Ramos (cell line): ENCODE data around the gene ATRNL1.
"Not testable (repeated sequence)": the region's sequence is repeated elsewhere in the genome, so short reads cannot be mapped to it uniquely, and the experiment has no call there.

ENCODE experiments used
- in situ Hi-C: fragments of 300-500 bp; cut with MboI; formaldehyde crosslinking; loops from one replicate; pipeline ENCODE4 v1.14.3; 2022; ENCODE audit warnings: low sequenced_read_pairs; ENCODE audit not compliant: unreplicated experiment

ATRNL1 gene

DNA sequence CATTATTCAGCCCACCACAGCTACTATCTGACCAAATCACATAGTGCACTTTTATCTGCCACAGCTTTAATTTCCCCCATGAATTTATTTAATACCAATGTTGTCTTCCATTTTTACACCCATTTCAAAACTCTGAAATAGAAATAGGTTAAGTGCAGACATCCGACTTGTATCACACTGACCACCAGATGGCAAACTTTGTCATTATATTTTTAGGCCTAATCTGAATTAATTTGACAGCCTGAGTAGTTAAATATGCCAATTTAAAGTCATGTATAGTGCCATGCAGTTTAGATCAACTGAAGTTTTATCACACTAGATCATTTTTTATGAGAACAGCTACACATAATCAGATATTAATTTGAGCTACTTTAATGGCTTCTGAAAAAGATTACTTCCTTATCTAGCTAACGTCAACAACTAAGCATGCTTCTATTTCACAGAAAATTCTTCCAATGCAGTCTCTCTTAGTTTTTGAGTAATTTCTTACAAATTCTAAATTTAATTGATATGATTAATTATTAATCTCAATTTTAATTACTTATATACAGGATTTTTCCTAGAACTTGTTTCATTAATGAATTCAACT lies 613.4 kb downstream of the ATRNL1 start:
- in situ Hi-C loops = no loop called here

DNA sequence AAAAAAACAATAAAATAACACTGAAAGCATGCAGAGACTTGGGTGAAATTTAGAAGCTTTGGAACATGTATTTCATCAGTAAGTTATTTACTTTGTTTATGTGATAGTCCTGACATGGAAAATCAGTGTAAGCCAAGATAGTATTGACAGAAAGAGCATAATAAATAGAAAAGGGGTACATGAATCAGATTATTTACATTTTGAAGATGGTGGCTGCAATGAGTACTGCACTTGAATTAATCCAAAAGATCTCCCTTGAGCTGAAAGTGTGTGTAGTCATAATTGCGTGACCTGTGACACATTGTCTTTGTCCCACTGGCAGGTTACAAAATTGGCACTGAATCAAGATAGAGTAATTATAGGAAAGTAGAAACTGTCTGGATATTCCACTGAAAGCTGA lies 617.0 kb downstream of the ATRNL1 start:
- in situ Hi-C loops = no loop called here

DNA sequence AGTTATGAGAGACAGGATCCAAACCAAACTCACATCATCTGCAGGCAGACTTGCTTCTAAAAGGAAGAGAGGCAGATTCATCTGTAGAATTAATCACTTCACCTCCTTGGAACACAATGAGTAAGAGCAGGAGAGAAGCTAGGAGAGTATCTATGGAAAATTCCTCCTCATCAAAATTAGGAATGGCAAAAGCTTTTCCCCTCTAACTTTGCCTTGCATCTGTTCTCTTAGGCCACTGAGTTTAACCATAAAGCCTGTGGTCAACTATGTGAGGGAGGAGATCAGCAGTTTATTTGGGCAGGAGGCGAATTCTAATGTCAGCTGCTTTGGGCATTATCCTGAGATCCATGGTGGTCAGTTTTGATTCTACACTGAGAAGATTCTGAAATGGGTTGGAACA lies 618.1 kb downstream of the ATRNL1 start:
- in situ Hi-C loops = no loop called here

DNA sequence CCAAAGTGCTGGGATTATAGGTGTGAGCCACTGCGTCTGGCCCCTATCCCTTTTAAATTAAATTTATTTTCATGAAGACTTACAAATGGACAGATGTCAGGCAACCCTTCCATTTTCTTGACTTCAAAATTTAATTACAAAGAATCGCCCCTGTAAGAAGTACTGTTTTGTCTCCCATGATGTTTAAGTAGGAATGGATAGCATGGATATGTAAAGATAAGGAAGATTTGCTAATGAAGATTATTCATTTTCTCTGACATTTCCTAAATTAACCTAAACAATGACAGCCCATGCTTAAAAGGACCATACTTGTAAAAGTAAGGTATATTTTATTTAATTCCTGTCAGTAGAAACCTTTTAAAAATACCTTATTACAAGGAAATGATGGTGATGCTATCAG lies 627.0 kb downstream of the ATRNL1 start:
- in situ Hi-C loops = no loop called here

DNA sequence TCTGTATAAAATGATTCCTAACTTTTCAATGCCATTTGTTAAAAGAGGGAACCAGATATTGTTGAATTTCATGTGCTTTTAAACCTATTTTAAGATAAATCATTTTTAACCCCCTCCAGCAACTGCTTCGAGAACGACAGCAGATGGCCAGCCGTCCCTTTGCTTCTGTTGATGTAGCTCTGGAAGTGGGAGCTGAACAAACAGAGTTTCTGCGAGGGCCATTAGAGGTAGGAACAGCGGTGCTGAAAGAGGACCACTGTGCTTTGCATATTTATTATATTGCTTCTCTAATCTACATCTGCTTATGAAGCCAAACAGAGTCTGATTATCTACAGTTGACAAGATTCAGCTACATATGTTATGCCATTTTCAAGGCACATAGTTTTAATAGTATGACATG lies 634.0 kb downstream of the ATRNL1 start:
- in situ Hi-C loops = no loop called here

DNA sequence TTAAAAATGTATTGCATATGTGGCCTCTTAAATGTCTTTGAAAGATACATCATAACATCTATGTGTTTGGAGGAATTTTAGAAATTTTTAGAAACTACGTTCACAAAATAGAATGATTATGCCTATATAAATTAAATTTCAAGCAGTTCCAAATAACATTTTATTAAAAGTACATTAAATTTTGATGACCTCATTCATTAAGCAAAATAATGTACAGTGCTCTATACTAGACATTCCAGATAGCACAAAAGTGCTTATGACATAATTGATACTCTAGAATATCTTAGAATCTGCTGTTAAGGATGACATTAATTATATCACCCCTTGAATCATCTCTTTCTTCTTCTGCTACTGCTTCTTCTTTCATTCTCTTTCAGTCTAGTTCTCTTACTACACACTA lies 650.9 kb downstream of the ATRNL1 start:
- in situ Hi-C loops = no loop called here

DNA sequence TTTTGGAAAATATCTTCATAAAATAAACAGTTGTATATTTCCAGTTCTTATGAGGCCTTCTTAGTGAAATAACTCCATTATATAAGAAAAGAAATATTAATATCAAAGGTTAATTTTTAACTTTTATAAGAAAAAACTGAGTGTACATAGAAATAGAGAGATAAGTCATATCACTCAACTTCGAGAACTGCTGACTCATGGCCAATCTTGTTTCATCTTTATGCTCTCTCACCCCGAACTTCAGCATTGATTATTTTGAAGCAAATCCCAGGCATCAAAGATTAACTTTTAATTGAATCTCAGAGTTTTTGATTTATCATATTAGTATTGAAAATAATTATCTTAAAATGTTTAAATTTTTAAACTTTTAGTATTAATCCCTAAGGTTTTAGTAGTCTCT lies 652.8 kb downstream of the ATRNL1 start:
- in situ Hi-C loops = no loop called here

DNA sequence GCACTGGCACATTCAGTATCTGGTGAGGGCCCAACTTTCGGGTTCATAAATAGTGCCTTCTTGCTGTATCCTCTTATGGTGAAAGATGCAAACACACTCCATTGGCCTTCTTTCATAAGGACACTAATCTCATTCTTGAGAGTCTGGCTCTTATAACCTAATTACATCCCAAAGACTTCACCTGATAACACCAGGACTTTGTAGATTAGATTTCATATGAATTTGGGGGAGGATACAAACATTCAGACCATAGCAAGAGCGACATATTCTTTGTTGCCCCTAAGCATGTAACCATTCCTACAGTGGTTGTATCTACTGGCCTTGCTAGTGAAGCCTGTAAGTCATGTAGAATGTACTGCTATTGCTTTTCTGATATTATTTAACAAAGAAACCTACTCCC lies 654.6 kb downstream of the ATRNL1 start:
- in situ Hi-C loops = no loop called here

DNA sequence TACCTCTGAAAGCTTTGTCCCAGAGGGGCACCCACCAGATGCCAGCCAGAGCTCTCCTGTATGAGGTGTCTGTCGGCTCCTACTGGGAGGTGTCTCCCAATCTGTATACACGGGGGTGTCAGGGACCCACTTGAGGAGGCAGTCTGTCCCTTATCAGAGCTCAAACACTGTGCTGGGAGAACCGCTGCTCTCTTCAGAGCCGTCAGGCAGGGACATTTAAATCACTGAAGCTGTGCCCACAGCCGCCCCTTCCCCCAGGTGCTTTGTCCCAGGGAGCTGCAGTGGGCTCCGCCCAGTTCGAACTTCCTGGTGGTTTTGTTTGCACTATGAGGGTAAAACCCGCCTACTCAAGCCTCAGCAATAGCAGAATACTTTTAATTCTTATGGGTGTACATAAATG lies 665.3 kb downstream of the ATRNL1 start:
- in situ Hi-C loops = not testable (repeated sequence)

DNA sequence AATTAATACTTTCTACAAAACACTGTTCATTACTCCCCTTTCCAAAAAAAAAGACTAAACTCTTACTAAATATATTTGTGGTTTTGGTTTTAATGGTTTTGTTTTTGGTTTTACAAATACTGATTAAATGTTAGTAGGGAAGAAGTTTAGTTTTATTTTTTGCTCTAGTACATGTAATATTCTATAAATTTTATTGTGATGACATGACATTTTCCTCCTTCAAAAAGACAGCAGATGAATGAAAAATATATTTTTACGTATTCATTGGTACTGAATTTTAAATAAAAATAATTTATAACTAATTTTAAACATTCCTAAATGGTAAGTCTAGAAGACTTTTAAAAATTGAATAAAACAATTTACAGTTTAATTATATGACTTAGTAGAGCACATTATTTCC lies 667.0 kb downstream of the ATRNL1 start:
- in situ Hi-C loops = no loop called here

DNA sequence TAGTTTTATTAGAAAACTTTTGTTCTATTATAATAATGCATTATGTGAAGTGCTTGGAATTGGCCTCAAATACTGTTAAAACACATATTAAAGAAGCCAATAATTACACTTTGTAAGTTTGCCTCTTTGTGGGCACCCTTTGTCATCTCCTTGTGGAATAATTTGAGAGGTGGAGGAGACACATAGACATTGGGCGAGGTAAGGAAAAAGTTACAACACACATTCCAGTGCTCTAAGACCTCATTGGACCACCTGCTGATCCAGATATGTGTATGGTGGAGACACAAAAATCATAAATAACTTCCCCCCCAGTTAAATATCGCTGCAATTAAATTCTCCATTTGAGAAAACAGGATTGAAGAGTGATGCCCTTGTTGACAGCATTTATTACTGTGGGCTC lies 668.0 kb downstream of the ATRNL1 start:
- in situ Hi-C loops = no loop called here

DNA sequence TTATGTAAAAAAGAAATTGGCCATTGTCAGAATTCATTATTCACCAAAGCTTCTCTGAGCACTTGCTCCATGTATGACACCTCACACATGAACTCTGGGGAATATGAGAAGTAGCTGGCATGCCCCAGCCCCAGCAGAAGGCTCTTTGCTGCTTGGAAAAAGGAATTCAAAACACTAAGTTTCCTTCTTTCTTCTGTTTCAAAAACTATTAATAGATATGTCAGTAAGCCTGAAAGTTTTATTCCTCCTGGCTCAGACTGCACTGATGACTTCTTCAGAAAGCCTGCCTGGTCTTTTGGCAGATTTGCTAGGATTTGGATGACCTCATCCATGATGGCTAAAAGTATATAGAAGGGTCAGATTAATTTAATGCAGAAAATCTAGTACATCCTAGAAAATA lies 668.9 kb downstream of the ATRNL1 start:
- in situ Hi-C loops = no loop called here

DNA sequence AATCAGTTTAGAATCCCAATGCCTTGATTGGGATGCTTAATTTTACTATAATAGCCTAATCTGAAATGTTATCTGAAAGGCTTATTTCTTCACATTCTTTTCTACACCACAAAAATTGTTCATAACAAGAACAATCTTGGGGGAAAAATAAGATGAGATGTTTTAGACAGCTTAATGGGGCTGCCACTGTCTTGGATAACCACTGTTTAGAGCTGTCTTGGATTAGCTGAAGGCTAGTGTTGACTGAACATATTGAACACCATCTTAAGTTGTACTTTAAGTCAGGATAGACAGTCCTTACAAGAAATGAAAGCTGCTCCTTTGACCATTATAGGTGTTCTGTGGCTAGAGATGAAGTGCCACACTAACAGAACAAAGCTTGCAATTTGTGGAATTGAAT lies 678.6 kb downstream of the ATRNL1 start:
- in situ Hi-C loops = no loop called here

DNA sequence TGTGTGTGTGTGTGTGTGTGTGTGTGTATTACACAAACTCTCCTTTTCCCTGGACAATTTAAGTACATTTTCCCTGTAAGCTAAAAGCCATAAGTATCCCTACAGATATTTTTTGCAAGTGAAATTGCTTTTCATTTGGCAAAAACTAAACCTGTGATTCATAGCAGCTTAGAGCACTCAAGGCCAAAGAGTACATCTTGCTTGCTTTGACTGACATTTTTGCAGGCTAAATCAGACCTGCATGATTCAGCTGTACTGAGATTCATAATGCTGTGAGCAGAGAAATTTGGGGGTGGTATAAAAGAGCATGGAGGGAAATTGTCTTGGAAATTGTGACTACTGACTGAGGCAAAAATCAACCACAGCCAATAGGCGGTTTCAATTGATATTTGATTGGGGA lies 679.4 kb downstream of the ATRNL1 start:
- in situ Hi-C loops = no loop called here

DNA sequence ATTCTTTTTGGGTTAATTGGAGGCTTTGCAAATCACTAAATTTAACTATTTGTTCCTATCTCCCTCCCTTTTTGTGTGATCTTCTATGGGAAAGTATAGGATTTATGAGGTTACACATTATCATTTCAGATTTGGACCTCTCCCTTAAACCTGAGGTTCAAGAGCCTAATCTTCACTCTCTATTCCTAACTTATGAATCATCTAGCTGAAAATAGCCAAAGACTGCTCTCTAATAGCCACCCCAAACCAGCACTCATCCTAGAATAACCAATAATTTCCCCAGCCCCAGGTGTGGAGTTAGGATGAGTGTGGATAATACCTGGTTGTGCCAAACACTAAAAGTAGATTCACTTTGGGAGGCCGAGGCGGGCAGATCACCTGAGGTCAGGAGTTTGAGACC lies 680.7 kb downstream of the ATRNL1 start:
- in situ Hi-C loops = no loop called here

DNA sequence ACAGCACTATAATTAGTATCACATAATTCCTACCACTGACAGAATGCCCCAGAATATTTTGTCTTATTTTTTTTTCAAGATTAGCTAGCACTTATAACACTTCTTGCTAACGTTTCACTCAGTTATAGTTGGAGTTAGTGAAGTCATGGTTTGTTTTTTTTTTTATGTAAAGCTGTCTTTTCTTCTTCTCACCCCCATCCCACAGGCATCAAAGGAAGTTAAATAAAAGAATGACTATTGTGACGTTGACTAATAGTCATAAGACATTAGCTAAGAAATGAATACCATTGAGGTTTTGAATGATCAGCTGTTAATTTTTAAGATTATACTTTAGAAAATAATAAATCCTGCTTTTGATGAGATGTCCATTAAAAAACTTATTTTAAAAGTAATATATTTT lies 681.6 kb downstream of the ATRNL1 start:
- in situ Hi-C loops = no loop called here

DNA sequence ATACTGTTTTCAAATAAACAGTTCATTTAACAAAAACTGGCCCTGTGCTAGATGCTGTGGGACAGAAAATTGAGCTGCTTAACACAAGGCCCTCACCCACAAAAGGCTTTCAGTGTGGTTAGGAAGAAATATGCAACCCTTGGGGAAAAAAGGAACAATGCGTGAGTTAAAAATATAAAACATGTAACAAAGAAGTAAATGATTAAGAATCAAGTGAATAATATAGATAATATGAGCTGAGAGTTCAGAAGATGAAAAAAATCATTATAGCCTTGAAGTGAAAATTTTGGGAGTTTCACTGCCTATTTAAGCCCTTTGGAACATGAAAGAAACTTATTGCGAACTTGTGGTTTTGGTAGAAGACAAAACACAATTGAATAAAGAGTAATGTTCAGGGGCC lies 684.5 kb downstream of the ATRNL1 start:
- in situ Hi-C loops = no loop called here

DNA sequence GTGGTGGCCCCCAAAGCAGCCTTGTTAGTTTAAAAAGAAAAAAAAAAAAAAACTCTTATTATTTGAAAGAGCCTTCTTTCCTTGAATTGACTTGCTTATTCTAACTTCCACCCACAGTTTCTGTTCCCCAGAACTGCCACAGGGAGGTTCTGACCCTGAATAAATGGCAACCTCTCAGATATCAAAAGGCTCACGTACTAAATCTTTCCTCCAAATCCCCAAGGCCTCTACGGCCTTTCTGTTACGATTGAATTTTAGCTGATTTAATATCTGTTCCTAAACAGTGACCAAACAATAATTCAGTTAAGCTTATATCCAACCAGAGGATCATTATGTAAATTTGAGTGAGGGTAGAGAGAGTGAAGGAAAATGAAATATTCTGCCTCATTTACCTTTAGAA lies 697.1 kb downstream of the ATRNL1 start:
- in situ Hi-C loops = no loop called here

DNA sequence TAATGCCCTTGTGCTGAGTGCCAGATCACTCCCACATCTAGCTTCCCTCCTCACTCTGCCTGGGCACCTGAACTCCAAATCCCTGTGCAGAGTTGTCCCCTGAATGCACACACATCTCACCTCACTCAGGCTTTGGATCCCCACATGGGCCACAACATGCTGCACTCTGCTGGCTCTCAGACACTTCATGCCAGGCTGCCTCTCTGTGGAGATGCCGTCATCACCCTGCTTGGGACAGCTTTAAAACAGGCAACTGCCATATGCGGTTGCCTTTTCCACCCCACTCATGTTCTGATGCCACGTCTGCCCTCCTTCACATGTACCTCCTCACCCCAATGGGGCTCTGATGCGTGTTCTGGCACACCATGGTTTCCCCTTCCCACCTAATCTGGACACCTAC lies 702.8 kb downstream of the ATRNL1 start:
- in situ Hi-C loops = no loop called here

DNA sequence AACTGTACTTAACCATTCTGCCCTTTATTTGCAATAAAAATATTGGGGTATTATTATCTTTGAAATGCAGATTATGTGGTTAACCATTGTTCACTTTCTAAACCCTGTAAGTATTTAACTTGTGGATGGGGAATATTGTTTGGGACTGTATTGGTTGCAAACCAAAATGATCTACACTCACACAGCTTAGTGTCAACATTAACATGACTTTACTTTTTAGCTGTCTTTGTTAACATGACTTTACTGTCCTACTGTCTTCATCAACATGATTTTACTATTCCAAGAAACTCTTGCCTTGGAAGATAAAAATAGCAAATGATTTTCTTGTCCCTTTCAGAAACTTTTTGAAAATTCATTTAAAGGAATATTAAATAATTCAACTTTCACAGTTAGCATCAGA lies 708.3 kb downstream of the ATRNL1 start:
- in situ Hi-C loops = no loop called here

DNA sequence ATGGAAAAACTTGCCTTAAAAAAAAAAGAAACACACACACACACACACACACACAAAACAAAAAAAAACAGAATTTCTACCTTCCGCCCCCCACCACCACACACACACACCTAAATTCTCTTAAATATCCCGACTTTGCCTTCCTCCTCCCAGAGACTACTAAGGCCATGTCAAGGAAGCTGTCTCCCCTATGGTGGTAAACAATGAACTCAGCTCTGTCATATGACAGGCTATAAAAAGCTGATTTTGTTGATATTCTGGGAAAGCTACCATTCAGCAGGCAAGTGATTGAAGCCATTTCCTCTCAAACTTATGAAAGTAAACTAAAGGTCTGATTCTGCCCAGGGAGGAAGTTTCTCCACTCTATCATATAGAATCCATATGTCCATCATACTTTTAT lies 708.8 kb downstream of the ATRNL1 start:
- in situ Hi-C loops = no loop called here

DNA sequence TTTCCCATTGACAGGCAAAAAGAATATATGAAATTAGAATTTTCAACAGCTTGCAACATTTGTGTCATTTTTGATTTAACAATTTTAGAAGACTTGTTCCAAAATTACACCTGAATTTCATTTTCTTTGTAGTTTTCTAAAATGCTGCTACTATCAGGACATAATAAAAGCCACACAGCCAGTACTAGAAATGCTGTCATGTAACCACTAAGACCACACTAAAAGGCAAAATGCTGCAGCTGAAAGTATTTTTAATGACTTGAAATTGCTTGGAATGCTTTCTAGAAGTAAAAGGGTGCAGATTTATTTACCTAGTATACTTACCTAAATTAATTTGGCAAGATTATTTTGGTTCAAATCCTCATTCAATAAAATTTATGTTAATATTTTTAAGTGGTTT lies 709.7 kb downstream of the ATRNL1 start:
- in situ Hi-C loops = no loop called here

DNA sequence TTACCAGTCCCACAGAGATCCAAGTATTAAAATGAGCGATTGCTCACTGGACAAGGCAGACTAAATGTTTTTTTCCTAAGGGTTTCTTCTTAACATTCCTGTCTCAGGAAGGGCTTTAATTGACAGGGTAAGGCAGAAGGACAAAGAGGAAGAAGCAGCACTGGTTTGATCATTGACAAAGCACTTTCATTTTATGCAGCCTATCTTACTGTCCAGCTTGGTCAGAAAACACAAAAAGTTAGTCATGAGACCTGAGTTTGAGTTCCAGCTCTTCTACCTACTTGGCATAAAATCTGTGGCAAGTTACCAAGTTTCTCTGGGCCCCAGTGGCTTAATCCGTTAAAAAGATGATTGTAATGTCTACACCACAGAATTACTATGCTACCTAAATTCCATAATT lies 721.4 kb downstream of the ATRNL1 start:
- in situ Hi-C loops = no loop called here
